Measurements from ENCODE around the gene SKIDA1.

Gene SKIDA1

DNA sequence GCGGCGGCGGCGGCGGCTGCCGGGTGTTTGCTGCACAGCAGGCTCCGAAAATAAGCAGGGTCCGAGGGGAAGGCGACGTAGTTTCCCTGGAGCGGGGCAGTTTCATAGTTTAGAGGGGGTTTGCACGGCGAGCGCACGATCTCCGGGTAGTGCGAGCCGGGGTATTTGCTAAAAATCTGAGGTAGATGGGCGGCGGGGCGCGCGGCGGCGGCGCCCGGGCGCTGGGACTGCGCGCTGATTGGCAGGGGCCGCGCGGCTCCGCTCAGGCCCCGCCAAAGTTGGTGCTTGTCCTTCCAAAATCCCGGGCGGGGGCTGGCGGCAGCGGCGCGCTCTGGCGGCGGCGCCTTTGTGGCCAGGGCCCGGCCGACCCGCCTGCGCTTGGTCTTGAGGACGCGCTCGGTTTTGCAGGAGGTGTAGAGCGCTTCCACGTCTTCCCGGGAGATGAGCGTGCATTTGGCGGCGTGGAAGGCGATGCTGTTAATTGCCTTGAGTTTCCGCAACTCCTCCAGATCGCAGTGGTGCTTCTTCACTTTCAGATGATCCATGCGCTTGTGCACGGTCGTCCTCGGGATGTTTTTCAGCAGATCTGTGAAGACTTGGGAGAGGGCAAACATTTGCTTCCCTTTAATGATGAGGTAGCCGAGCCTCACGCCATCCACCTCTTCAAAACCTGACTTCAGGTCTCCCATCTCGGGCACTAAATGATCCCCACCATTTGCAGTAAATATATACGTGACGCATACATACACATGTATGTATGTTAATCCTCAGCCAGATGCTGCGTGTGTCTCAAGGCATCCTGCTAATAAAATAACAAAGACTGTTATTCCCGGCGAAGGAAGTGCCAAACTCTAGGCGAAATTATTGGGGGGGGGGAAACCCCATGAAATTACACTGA, 8.1 kb downstream of the SKIDA1 start:
- no peak for DNase-seq (ENCODE audit: low read depth in 2 of 2)

DNA sequence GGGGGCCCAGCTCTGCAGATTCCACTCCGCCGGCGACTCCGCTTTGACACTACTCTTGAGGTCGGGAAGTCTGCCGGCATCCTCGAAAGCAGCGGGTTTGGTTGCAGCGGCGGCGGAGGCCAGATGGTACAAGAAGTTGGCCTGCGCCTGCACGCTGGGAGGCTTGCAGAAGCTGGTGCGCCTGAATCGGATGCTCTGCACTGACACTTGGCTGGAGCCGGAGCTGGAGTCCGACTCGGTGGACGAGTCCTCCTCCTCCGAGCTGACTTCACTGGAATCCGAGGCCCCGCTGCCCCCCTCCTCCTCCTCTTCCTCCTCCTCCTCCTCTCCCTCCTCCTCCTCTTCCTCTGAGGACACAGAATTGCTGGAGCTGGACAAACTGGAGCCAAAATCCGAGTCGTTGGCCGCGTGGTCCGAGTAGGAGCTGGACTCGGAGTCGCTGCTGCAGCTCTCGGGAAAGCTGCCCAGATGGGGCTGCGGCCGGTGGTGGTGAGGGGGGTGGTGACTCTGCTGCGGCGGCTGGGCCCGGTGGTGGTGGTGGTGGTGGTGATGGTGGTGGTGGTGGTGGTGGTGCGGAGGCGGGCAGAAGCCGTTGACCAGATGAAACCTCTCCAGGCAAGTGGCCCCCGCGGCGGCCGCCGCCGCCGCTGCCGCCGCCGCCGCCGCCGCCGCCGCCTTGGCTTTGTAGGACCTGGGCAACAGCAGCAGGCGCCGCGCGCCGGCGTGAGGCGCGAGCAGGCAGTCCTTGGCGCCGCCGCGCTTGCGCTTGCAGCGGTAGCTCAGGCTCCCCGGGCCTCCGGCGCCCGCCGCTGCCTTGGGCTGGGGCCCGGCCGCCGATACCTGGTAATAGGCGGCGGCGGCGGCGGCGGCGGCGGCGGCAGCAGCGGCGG, 9.0 kb downstream of the SKIDA1 start:
- peak in 1 of 2 donors; percentile 26 for DNase-seq (ENCODE audit: low read depth in 2 of 2)

DNA sequence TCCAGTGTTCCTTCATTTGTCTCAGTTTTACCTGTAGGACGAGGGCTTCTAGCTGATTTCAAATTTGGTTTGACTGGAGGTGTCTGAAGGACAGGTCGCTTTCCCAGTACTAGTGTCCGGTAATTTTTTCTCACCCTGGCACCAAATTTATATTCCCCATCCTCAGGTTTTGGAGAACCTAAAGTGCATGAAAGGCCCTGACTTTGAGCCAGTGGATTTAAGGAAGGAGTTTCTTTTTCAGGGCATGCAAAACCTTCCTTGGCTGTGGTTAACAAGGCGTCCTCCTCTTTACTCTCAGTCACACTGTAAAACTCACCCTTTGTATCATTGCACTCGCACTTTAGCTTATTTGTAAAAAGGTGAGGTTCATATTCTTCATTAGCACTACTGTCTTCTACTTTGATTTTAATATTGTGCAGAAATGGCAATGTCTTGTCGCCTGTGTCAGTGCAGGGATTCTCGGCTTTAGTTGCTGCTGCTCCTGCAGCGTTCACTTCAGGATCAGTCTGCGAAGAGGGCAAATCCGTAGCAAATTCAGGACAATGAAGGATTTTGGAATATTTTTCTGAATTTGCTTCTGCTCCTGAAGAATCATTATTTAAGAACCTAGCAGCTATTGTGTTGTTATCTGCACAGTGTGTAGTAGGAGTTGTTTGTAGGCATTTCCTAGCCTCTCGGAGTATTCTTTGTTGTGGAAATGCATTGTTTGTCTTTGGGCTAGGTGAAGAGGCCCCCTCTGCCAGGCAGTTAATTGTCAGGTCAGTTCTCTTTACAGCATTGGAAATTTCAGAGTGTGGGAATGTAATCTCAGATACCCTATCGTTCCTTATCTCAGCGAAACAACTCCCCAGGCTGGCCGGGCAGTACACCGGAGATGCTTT, 9.9 kb downstream of the SKIDA1 start:
- no peak for DNase-seq (ENCODE audit: low read depth in 2 of 2)

DNA sequence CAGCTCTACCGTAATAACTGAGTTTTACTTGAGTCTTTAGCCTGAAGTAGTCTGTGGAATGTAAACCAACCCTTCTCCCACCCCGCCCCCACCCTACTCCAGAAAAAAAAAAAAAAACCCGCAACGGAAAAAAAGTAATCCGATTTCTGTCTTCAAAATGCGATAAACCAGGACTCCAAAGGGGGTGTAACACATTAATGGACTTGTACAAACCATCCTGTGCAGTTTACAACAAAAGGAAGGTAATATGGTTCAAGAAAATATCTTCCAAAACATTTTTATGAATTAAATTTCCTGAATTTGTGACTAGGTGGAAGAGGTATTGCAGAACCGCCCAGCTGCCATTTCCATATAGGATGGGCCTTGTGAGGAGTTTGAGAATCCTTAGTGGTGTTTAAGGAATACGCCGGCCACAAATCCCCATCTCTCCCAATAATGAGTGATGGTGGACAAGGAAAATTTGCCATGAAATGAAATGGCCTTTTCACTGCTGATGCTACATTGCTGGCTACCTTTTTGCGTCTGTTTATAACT, 10.6 kb downstream of the SKIDA1 start:
- no peak for DNase-seq (ENCODE audit: low read depth in 2 of 2)

DNA sequence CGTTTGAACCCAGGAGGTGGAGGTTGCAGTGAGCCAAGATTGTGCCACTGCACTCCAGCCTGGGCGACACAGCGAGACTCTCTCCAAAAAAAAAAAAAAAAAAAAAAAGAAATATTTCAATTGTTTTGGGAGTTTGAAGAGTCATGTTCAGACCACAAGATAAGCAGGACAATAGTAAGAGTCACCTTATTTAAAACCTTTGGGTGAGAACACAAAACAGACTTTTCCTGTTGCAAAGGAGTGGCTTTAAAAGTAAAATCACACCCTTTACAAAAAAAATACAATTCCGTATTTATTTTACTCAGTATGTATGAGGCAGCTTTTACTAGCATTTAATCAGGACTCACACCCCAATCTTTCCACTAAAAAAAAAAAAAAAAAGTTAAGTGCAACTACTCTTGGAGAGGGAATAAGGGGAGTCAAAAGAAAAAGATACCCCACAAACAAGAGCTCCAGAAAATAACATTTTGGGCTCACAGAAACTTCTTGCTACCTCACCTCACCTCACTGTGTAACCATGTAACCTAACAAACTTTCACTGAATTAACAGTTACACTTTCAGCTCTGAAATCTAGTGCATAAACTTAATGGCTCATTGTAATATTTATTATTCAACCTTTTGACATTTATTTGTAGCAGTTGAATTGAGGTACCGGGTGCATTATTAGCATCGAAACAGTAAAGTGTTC, 11.2 kb downstream of the SKIDA1 start:
- DNase-seq (ENCODE audit: low read depth in 2 of 2) = no peak

DNA sequence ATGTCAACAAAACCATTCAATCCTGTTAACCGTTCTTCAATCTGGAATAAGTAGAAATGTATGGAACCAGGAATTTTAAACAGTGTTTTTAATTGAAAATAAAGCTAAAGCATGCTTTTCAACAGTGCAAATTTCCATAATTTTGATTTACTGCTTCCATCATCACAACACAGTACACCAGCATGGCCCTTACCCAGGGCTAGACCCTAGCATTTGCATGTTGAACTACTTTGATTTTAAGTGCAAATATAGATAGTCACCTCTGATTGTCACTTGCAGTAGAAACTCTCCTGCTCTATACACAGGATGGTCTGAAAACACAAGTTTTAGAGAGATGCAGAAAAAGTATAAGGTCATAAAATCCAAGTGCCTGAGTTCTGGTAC, 12.1 kb downstream of the SKIDA1 start:
- no peak for DNase-seq (ENCODE audit: low read depth in 2 of 2)

DNA sequence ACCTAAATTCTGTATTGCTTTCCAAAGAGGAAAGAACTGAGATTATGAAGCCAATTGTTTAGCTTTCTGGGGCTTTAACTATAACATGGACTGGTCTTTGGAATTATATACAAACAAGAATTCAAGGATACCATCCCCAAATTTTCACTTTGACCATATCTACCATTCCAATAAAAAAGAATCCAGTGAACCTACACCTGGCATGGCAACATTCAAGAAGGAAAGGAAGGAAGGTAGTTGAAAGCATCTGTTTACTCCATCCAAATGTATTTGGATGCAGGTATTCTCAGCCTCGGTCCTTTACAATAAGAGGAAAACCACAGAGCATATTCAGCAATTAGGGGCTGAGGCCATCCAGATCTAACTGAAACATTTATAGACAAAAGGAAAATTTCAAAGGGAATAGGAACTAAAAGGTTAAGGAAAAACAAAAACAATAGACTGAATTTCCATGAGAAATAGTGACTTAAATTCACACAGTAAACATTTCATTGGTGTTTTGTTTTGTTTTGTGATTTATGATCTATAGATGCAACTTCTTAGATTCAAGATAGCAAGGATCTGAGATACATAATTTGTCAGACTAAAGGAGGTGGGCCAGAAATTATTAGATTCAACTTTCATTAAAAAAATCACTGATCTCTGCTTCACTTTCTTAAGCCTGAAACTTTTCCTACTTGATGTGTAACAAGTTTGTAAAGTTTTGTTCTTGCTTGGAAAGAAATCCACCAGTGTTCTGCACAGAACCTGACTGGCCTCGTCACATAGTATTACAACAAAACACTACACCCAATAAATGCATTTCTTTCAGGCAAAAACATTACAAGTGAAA, 12.7 kb downstream of the SKIDA1 start:
- no peak for DNase-seq (ENCODE audit: low read depth in 2 of 2)

DNA sequence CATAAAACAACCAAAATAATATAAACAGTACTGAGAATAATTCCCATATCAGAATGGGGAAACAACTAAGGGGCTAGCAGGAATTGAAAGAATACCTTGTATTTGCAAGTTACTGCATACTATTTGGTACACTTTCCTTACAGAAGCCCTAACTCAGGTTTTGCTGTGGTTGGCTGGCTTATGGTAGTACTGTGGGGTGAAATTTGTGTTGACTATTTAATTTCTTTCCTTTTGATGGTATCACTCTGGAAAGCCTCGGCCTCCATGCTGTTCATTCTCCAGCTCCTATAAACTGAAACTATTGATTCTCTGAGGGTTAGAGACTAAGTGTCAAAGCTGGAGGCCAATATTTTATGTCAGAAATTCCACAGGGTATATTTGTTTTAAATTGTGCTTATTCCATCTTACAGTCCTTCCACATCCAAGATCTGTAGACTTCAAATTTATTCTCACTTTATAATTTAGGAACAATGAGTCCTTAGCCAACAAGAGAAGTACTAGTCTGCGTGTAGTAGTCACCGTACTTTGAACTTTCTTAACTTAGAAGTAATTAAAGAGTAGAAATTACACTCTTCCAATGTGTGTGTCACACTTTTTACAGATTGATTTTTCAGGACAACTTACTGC, 13.4 kb downstream of the SKIDA1 start:
- DNase-seq (ENCODE audit: low read depth in 2 of 2) = no peak

DNA sequence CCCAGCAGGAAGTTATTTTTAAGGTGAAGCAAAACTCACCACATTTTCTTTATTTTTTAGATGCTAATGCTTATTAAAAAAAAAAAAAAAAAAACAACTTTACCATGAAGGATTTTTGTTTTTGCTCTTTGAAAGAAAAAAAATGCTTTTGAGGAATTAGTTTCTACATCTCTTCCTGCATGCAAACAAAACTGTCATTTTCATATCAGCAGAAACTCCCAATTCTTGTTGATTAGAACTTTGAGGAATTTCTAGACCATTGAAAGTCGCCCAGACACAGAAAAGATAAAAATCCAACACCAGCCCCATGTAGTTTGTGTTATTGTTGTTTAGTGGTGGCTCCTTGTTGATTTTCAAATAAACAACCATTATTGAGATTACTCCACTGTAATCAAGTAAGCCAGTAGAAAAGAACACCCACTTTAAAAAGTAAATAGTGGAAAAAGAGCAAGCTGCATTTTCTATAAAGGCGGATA, 14.3 kb downstream of the SKIDA1 start:
- no peak for DNase-seq (ENCODE audit: low read depth in 2 of 2)

DNA sequence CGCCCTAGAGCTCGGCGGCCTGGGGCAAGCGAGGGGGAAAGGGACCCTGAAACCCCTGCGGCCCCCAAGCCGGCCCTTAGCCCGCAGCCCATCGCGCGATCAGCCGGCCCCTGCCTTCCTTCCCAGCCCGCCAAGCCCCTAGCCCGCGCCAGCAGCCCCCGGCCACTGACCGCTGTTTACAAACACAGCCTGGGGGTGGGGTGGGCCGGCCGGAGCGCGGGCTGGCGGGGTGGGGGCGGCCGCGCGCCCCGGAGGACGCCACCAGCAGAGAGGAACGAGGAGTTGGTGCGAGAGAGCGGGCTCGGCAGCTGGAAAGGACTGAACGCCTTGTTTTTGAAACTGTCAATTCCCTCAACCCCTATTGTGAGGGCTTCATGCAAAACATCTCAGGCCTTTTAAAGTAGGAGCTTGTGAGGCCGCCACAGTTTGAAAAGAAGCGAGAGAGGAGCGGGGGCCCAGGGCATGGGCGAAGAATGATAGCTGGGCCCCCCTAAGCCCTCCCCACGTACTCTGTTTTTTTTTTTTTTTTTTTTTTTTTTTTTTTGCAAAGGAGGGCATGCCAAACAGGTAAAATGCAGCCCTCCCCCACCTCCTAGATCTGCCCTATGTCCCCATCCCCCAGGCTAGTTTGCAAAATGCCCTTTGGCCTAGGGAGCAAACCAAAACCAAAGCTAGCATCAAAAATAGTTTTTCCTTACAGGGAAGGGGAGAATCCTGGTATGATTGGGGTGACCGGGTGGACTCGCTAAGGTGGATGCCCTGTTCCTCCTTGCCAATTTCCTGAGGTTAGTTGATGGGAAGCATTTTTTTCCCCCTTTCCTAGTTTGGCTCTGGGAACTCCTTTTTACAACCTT, 15.0 kb downstream of the SKIDA1 start:
- DNase-seq (ENCODE audit: low read depth in 2 of 2) = no peak

DNA sequence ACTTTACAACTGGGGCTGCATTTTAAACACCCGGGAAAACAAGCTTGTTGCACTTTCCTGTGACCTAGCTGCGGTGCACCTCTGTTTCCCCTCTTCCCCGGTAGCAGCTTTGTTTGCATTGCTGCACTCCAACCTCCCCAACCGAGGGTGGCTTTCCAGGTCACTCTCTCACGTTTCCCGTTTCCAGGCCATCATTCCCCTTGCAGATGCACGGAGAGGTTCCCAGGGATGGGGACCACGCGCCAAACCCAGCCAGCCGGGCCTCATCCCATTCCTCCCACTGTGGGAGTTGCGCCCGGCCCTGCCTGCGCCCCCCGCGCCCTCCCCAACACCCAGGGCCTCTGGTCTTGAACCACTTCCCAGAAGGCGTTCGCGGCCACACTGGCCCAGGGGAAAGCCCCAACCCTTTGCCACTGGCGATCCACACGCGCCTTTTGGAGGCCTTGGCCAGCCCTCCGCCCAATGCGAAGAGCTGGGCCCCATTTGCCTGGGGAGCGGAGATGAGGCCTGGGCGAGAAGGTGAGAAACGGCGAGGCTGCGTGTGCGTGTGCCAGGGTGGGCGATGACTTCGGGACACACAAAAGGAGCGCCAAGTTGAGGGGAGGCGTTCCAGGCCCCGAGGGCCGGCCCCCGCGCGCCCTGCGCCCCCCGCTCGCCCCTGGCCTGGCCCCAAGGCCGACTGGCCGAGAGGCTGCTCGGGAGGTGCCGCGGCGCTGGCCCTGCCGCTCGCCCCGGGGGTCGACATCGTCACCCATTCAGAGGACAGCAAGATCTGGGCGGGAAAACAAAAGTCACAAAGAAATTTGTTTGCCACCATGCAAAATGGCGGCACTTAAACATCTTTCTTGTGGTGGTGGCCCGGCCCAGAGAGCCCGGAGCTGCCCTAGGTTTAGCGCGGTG, 15.9 kb downstream of the SKIDA1 start:
- no peak for DNase-seq (ENCODE audit: low read depth in 2 of 2)

DNA sequence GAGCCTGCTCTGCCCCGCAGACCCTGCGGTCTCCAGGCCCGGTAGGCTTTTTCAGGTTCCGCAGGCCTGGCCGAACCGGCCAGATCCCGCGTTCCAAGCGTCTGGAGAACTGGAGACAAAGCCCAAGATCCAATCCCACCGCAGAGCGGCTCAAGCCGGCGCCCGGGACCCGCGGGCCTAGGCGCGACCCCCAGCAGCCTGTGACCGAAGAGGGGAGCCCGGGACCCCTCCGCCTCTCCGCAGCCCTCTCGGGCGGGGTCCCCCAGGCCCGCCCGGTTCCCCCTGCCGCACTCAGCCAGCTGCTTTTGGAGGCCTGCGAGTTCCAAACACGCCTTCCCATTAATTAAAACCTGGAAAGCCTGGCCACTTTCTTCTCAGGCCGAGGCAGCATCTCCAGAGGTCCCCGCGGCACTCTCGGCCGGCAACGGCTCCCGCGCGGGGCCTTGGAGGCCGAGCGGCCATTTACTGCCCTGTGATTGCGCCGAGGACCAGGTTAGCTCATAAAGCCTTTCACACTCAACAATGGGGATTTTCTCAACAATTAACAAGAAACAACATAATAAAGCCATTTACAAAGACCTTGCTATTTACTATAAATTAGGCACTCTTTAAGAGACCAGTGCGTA, 16.7 kb downstream of the SKIDA1 start:
- no peak for DNase-seq (ENCODE audit: low read depth in 2 of 2)

DNA sequence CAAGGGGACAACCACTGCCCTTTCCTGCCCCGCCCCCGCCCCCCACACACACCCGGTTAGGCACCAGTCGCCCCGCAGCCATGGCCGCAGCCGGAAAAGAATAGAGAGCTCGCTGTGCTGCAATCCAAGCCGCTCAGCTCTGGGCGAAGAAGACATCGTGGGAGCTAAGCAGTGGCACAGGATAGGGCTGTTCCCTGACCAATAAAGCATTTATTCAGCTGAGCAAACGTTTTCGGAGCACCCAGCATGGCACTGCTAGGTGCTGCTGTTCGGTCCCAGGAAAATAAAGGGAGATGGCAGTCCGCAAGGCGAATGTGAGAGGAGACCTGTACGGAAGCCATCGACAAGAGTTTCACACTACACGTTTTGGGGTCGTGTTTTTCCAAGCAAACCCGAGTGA, 18.3 kb downstream of the SKIDA1 start:
- no peak for DNase-seq (ENCODE audit: low read depth in 2 of 2)

DNA sequence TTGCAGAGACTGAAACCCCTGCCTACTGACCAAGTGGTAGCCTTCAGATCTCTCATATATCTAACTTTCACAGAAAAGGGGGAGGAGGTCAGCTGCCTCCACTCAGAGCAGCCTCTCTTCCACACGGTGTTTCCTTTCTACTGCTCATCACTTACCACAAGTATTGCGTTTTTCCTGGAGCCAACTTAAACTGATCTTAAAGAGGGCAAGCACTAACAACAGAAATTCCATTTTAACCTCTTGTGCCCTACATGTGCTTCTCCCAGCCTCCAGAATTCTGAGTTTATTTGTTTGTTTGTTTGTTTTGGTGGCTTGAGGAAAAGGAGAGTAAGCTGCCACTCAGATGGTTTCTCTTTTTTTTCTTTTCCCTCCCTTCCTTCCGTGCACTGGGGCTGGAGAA, 19.1 kb downstream of the SKIDA1 start:
- DNase-seq (ENCODE audit: low read depth in 2 of 2) = no peak

DNA sequence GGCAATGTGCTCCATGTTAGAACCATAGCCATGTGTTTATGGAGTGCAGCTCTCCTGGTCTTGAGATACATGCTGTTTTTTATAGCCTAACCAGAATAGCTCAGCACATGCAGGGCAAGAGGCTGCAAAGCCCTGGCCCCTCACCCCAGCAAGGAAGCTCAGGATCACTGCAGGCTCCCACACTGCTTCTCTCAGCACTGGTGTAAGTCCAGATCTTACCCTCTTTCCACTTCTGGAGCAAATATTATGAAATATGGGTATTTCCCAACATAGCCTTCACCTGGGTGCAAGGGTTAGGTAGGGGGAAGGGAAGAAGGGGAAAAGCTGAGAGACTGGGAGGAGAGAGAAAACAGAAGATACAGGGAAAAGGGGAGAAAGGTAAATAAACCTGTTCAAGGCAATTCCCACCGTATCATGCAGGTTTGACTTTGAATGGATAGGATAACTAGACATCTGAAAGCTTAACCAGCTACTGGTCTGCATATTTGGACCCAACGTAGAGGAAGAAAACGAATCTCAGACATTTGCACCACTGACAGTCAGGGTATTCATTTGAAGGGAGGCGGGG, 19.7 kb downstream of the SKIDA1 start:
- no peak for DNase-seq (ENCODE audit: low read depth in 2 of 2)

DNA sequence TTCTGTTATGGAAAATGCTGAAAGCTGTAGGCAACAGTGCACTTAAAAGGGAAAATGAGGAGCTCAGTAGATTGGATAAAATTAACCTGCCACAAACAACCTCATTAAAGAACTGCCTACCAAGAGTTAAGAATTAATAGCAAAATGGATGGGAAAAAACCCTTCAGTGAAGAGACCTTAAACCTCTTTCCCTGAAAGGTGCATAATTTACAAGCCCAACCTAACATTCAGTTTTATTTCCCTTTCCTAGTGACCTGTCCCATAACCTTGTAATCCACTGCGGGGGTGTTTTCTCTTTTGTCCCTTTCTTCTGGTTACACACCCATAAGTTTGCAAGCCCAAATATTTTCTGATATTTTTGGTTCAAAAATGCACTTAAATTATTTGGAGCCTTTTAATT, 21.9 kb downstream of the SKIDA1 start:
- no peak for DNase-seq (ENCODE audit: low read depth in 2 of 2)

DNA sequence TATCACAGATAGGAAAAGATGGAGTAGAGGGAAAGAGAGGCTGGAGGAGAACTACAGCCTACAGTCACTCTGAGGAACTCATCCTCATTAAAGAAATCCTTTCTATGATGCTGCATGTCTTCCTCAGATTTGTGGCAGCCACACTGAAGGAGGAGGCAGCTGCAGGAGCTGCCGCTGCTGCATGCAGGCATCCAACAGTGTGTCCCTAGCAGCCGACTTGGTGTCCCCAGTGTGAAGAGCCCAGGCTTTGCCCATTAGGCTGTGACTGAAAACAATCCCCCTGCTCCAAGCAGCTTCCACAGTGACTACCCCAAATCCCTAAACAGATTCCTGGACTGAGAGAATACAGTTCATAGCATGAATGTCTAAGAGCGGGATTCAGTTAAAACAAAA, 23.1 kb downstream of the SKIDA1 start:
- no peak for DNase-seq (ENCODE audit: low read depth in 2 of 2)

Data from stimulated activated CD8-positive, alpha-beta memory T cell treated with anti-CD3 and anti-CD28 coated beads, Interleukin-7, amount 100 ng/mL, for 4 hours (primary cell).